ENCODE results near the gene CD19.

DNA sequence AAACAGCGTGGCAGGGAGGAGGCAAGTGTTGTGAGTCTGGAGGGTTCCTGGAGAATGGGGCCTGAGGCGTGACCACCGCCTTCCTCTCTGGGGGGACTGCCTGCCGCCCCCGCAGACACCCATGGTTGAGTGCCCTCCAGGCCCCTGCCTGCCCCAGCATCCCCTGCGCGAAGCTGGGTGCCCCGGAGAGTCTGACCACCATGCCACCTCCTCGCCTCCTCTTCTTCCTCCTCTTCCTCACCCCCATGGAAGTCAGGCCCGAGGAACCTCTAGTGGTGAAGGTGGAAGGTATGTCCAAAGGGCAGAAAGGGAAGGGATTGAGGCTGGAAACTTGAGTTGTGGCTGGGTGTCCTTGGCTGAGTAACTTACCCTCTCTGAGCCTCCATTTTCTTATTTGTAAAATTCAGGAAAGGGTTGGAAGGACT is at the start of gene CD19:
- TF ChIP-seq, protein P1, sequence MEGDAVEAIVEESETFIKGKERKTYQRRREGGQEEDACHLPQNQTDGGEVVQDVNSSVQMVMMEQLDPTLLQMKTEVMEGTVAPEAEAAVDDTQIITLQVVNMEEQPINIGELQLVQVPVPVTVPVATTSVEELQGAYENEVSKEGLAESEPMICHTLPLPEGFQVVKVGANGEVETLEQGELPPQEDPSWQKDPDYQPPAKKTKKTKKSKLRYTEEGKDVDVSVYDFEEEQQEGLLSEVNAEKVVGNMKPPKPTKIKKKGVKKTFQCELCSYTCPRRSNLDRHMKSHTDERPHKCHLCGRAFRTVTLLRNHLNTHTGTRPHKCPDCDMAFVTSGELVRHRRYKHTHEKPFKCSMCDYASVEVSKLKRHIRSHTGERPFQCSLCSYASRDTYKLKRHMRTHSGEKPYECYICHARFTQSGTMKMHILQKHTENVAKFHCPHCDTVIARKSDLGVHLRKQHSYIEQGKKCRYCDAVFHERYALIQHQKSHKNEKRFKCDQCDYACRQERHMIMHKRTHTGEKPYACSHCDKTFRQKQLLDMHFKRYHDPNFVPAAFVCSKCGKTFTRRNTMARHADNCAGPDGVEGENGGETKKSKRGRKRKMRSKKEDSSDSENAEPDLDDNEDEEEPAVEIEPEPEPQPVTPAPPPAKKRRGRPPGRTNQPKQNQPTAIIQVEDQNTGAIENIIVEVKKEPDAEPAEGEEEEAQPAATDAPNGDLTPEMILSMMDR (IDR thresholded peaks at IDR 0.05): no peak
- TF ChIP-seq POLR2A (IDR thresholded peaks at IDR 0.05) (no peak), POLR2AphosphoS5 (IDR thresholded peaks at IDR 0.05) (no peak), EP300 (IDR thresholded peaks at IDR 0.05) (no peak)

Data from upper lobe of left lung (tissue), 4 donors.